ENCODE measurements around the gene CACNA2D3. TPM values are rescaled to one million over a fixed set of nuclear protein-coding genes. Genes with fewer than 3 reads are reported as not detected.

Gene CACNA2D3
- total and polyA plus RNA-seq, 4 donors, result 0.06 to 0.37 (median 0.08) TPM; not detected in 1

- Histone ChIP-seq H3K4me1 (ENCODE audit: control insufficient read depth in 4 of 4, insufficient read depth in 4 of 4, low read length in 3 of 4) (no peaks in the 10 kb centered on the region), H3K9me3 (ENCODE audit: control insufficient read depth in 4 of 4, low read length in 3 of 4) (no peaks in the 10 kb centered on the region), H3K27ac (ENCODE audit: low read depth in 1 of 2, low read length in 2 of 2) (no peak overlapping the region), H3K9ac (ENCODE audit: low read depth in 1 of 2, low read length in 2 of 2) (no peak overlapping the region), H3K4me3 (ENCODE audit: low read depth in 1 of 3, low read length in 3 of 3) (no peak overlapping the region), H3K27me3 (ENCODE audit: control insufficient read depth in 4 of 4, insufficient read depth in 4 of 4, low read length in 3 of 4) (no peaks in the 10 kb centered on the region), H3K36me3 (ENCODE audit: control insufficient read depth in 4 of 4, insufficient read depth in 3 of 4, low read depth in 1 of 4, low read length in 3 of 4) (no peaks in the 10 kb centered on the region)
- TF ChIP-seq CTCF (IDR thresholded peaks at IDR 0.05; ENCODE audit: low read depth, low read length, missing input control) (no peak), SP1 (IDR thresholded peaks at IDR 0.05) (no peak), FOXA1 (IDR thresholded peaks at IDR 0.05) (no peak), ZBTB33 (IDR thresholded peaks at IDR 0.05) (no peak), HNF4G (IDR thresholded peaks at IDR 0.05) (no peak), HNF4A (conservative IDR thresholded peaks at IDR 0.05) (no peak), RAD21 (IDR thresholded peaks at IDR 0.05) (no peak), RXRA (IDR thresholded peaks at IDR 0.05) (no peak), FOXA2 (IDR thresholded peaks at IDR 0.05) (no peak), NR2F2 (IDR thresholded peaks at IDR 0.05) (no peak), GABPA (IDR thresholded peaks at IDR 0.05 in 1 of 2, conservative IDR thresholded peaks at IDR 0.05 in 1 of 2) (no peak), JUND (IDR thresholded peaks at IDR 0.05) (no peak), ATF3 (IDR thresholded peaks at IDR 0.05) (no peak), REST (IDR thresholded peaks at IDR 0.05) (no peak), YY1 (IDR thresholded peaks at IDR 0.05) (no peak), TAF1 (conservative IDR thresholded peaks at IDR 0.05) (no peak)
- no peak for DNase-seq (ENCODE audit: low spot score)
- WGBS, result 85% methylated on average over 6 of the region's 6 CpGs
Observed at GRCh38 chr3:54484334-54484733, 362.0 kb downstream of the CACNA2D3 start.

GRCh38 chr3:54486317-54486716 lies 364.0 kb downstream of the CACNA2D3 start:
- H3K36me3 ChIP-seq (ENCODE audit: control insufficient read depth in 4 of 4, insufficient read depth in 3 of 4, low read depth in 1 of 4, low read length in 3 of 4), result no peaks in the 10 kb centered on the region
- WGBS, result 81% methylated on average over 1 of the region's 1 CpG
- no peak overlapping the region for H3K4me3 ChIP-seq (ENCODE audit: low read depth in 1 of 3, low read length in 3 of 3)
- H3K27ac ChIP-seq (ENCODE audit: low read depth in 1 of 2, low read length in 2 of 2), result no peak overlapping the region
- no peaks in the 10 kb centered on the region for H3K9me3 ChIP-seq (ENCODE audit: control insufficient read depth in 4 of 4, low read length in 3 of 4)
- no peak for TF ChIP-seq YY1 (IDR thresholded peaks at IDR 0.05)
- DNase-seq (ENCODE audit: low spot score), result no peak
- no peaks in the 10 kb centered on the region for H3K4me1 ChIP-seq (ENCODE audit: control insufficient read depth in 4 of 4, insufficient read depth in 4 of 4, low read length in 3 of 4)
- H3K9ac ChIP-seq (ENCODE audit: low read depth in 1 of 2, low read length in 2 of 2), result no peak overlapping the region
- no peaks in the 10 kb centered on the region for H3K27me3 ChIP-seq (ENCODE audit: control insufficient read depth in 4 of 4, insufficient read depth in 4 of 4, low read length in 3 of 4)
